GOT3 (cell line): ENCODE data around the gene ZNF521.

ENCODE experiments used
- DNase-seq: peaks from one replicate; lab custom pipeline; 2025; ENCODE audit warnings: mixed read lengths; lab: John Stamatoyannopoulos, UW

ZNF521 gene

DNA sequence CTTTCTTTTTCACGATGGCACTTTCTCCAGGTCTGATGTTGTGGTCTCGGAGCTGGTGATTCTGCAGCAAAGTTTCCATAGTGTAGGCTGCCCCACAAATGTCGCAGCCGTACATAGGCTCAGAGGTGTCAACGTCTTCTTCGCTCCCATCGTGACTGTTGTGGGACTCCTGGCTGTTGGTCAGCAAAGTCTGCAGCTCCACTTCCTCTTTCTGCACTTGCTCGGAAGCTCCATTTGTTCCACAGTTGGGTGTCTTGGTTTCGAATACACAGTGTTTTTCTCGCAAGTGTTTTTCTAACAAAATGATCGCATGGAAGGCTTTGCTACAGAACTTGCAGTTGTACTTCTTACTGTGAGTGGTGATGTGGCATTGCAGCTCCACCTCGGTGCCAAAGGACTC is 126.8 kb downstream of the ZNF521 start:
- DNase-seq, result no peak

DNA sequence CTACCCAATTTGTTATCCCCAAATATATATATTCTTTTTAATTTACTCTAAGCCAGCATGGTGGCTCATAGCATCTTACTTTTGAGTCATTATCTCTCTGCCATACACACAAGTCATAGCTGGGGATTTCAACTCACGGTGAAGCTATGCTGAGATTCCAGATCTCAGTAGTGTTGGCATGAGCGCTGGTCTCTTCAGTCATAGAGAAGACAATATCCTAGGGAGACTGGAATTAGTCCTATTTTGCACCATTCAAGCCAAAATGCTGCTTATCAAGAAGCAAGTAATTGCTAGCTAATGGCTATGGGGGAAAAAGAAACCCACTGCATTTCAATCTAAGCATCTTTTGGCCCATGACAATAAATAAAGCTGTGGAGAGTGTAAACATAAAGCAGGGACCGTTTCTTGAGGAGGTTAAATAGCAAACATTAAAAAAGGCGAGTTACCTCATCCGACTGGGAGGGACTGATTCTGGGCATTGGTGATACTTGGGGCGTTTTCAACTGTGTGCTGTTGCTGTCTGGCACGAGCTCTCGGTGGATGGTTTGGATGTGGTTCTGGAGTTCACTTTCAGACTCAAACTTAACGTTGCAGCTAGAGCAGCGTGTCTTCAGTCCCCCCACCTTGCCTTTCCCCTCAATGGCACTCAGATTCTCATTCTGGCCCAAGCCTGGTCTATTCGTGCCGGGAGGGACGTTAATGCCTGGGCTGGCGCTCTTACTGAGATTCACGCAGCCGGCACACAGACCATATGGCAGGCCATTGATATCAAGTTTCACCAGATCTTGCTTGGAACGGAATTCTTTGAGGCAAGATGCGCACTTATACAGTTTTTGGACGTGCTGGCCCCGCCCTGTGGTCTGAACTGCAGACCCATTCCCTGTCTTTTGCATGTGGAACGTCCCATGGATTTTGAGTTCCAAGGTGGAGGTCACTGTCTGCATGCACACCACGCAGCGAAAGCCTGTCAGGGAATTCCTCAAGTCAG is 127.8 kb downstream of the ZNF521 start:
- DNase-seq, result no peak

GRCh38 chr18:25223211-25223610 is 128.8 kb downstream of the ZNF521 start:
- DNase-seq, result no peak

- no peak for DNase-seq
These were observed 129.3 kb downstream of the ZNF521 start for GRCh38 chr18:25222648-25223047.

- no peak for DNase-seq
These were observed 141.3 kb downstream of the ZNF521 start for GRCh38 chr18:25210622-25211021.

- DNase-seq, result no peak
These were observed 159.9 kb downstream of the ZNF521 start for GRCh38 chr18:25192065-25192464.

GRCh38 chr18:25190472-25190871 is 161.5 kb downstream of the ZNF521 start:
- DNase-seq, result no peak

- no peak for DNase-seq
These were observed 162.4 kb downstream of the ZNF521 start for GRCh38 chr18:25189391-25190185.

GRCh38 chr18:25187521-25188192 is 164.3 kb downstream of the ZNF521 start:
- no peak for DNase-seq

- no peak for DNase-seq
These were observed 165.1 kb downstream of the ZNF521 start for GRCh38 chr18:25186871-25187270.

GRCh38 chr18:25181993-25182392 is 170.0 kb downstream of the ZNF521 start:
- DNase-seq, result no peak

DNA sequence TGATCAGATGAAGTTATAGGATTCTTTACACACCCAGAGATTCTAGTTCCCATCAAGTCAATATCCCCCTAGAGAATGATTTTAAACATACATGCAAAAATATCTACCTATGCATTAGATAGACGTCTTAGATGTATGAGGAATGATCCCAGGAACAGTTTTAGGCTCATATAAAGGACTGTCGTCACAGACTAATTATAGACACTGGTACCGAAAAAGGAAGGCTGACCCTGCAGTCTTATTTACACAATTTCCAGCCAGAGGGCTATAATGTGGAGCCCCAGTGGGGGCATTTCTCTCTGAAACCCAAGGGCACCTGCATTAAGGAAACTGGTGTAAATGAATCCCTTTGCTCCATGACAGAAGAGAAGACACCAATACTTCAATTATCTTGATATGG is 170.4 kb downstream of the ZNF521 start:
- no peak for DNase-seq

- no peak for DNase-seq
These were observed 170.9 kb downstream of the ZNF521 start for GRCh38 chr18:25180973-25181548.

DNA sequence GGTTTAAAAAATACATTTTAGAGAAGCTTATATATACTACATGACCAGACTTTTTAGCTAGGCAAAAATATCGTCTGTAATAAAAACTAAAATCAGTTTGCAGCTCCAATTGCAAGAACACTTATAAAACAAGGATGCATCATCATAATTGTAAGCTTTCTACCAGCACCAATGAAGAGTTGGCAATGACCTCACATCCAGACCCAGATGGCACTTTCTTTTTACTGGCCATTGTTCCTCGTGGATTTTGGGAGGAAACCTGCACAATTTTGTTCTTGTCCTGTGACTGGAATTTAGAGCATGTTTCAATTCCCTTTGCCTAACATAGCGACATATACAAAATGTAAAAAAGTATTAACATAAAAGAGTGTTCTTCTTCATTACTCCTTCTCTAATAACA is 174.3 kb downstream of the ZNF521 start:
- DNase-seq, result no peak

GRCh38 chr18:25176518-25177042 is 175.4 kb downstream of the ZNF521 start:
- no peak for DNase-seq

GRCh38 chr18:25175558-25176517 is 176.1 kb downstream of the ZNF521 start:
- DNase-seq, result no peak

DNA sequence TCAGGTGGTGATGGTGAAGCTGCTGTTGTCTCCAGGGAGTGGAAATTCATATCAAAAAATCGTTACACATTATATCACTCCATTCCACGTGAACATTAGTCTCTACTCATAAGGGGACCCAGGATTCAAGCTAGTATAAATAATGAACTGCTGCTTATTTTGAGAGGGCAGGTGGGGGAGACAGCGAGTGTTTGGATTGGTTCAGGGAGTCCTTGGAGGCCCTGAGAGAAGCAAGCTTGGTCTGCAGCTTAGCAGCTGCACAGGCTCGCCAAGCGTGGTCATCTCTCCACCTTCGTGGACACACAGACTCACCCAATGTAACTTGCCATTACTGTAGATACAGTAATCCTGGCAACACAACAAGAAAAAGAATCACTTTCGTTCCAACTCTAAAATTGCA is 177.6 kb downstream of the ZNF521 start:
- no peak for DNase-seq

GRCh38 chr18:25171334-25171733 is 180.6 kb downstream of the ZNF521 start:
- DNase-seq, result no peak

DNA sequence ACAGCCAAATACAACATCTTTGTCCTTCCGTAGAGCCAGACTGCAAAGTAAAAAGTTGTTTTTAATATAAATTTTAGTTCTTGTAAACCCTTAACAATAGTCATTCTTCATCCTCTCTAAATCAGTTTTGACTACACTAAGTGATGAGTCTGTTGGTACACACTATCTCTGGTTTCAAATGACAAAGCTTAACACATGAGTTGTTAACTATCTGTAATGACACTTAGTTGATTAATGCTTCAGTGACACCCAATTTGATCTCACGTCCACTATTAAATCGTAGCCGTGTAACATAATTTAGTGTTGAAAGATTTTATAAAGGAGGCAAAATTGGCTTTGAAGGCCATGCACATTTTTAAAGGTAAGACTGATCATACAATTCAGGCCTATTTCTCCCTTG is 181.6 kb downstream of the ZNF521 start:
- DNase-seq, result no peak

DNA sequence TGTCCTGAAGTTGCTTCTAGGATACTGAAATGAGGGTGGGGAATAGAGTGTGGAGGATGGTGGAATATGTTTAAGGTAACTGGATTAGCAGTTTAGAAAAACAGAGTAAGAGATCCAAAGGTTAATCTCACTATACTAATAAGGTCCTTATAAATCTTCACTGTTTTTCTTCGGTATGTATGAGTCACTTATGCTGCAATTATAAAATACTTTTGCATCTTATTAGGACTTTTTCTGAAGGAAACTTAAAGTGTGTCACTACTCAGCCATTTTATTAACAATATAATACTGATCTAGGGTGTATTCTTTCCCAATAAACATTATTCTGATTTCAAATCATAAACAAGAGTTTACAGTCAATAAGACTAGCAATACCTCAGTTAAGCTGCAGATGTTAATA is 182.3 kb downstream of the ZNF521 start:
- DNase-seq, result no peak
